ENCODE results near the gene RBAK.

DNA sequence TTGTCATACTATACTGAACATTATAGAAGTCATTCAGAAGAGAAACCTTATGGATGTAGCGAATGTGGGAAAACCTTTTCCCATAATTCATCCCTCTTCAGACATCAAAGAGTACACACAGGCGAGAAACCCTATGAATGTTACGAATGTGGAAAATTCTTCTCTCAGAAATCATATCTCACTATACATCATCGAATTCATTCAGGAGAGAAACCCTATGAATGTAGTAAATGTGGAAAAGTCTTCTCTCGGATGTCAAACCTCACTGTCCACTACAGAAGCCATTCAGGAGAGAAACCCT, 19.4 kb downstream of the RBAK start:
- TF ChIP-seq GATA3 (IDR thresholded peaks at IDR 0.05; ENCODE audit: low read depth, low read length) (no peak), GATA2 (IDR thresholded peaks at IDR 0.05; ENCODE audit: low read depth, low read length) (no peak)
